ENCODE results near the gene TOMM70.

Gene TOMM70

GRCh38 chr3:100317912-100318311 is 83.0 kb downstream of the TOMM70 start:
- no peaks in the 10 kb centered on the region for H3K79me2 ChIP-seq (ENCODE audit: insufficient read depth, low read length)
- no peaks in the 10 kb centered on the region for H3K9me2 ChIP-seq (replicated peaks; ENCODE audit: insufficient read depth, low read length)
- no peak overlapping the region for H3K4me3 ChIP-seq (ENCODE audit: insufficient read depth, low read length, poor library complexity, severe bottlenecking)
- no peak overlapping the region for H2AFZ ChIP-seq (ENCODE audit: low read depth, low read length, severe bottlenecking)
- H3K9me3 ChIP-seq (ENCODE audit: insufficient read depth, low read length): no peaks in the 10 kb centered on the region
- no peaks in the 10 kb centered on the region for H3K27me3 ChIP-seq (ENCODE audit: low read length)
- no peaks in the 10 kb centered on the region for H4K20me1 ChIP-seq (ENCODE audit: low read depth, low read length)
- no peak overlapping the region for H3K27ac ChIP-seq (ENCODE audit: low read depth, low read length)
- TF ChIP-seq EZH2phosphoT487 (conservative IDR thresholded peaks at IDR 0.05; ENCODE audit: low read length) (no peak), CTCF (IDR thresholded peaks at IDR 0.05; ENCODE audit: insufficient read depth, low read length, poor library complexity, severe bottlenecking) (no peak)
- H3F3A ChIP-seq (ENCODE audit: insufficient read depth): peaks cover 13% of the 10 kb centered on the region; the same call in 1 of the 2 replicates
- H3K36me3 ChIP-seq (ENCODE audit: low read length): peaks cover 3% of the 10 kb centered on the region; the same call in 1 of the 2 replicates
- no peak overlapping the region for H3K9ac ChIP-seq (ENCODE audit: low read length)
- no peak overlapping the region for H3K4me2 ChIP-seq (ENCODE audit: low read depth, low read length, poor library complexity, severe bottlenecking)

GRCh38 chr3:100316641-100317069 is 84.2 kb downstream of the TOMM70 start:
- peaks cover 13% of the 10 kb centered on the region; the same call in 1 of the 2 replicates for H3F3A ChIP-seq (ENCODE audit: insufficient read depth)
- H3K9me2 ChIP-seq (replicated peaks; ENCODE audit: insufficient read depth, low read length): no peaks in the 10 kb centered on the region
- H3K36me3 ChIP-seq (ENCODE audit: low read length): 0 out of 2 replicates have a peak, but pooled peaks cover 4% of the 10 kb centered on the region
- H2AFZ ChIP-seq (ENCODE audit: low read depth, low read length, severe bottlenecking): no peak overlapping the region
- no peaks in the 10 kb centered on the region for H3K27me3 ChIP-seq (ENCODE audit: low read length)
- H3K4me2 ChIP-seq (ENCODE audit: low read depth, low read length, poor library complexity, severe bottlenecking): no peak overlapping the region
- no peak overlapping the region for H3K4me3 ChIP-seq (ENCODE audit: insufficient read depth, low read length, poor library complexity, severe bottlenecking)
- H3K9me3 ChIP-seq (ENCODE audit: insufficient read depth, low read length): no peaks in the 10 kb centered on the region
- TF ChIP-seq EZH2phosphoT487 (conservative IDR thresholded peaks at IDR 0.05; ENCODE audit: low read length) (no peak), CTCF (IDR thresholded peaks at IDR 0.05; ENCODE audit: insufficient read depth, low read length, poor library complexity, severe bottlenecking) (peak; percentile 40)
- H3K9ac ChIP-seq (ENCODE audit: low read length): no peak overlapping the region
- no peaks in the 10 kb centered on the region for H3K79me2 ChIP-seq (ENCODE audit: insufficient read depth, low read length)
- no peak overlapping the region for H3K27ac ChIP-seq (ENCODE audit: low read depth, low read length)
- no peaks in the 10 kb centered on the region for H4K20me1 ChIP-seq (ENCODE audit: low read depth, low read length)

All from SU-DHL-6 (cell line).